Caki2 (cell line): Measurements from ENCODE around the gene TMEM18. TPM values are rescaled to one million over a fixed set of nuclear protein-coding genes. Genes with fewer than 3 reads are reported as not detected.
"Not testable (repeated sequence)": the region's sequence is repeated elsewhere in the genome, so short reads cannot be mapped to it uniquely, and the experiment has no call there.

Source experiments
- DNase-seq: peaks from one replicate; pipeline ENCODE4 v3.0.0-alpha.2; 2015; ENCODE audit warnings: low read depth
- in situ Hi-C: cut with HindIII; loops from 2 replicates; pipeline ENCODE4 v1.10.0; 2016; ENCODE audit warnings: low sequenced_read_pairs, low pct_unique_long_range_greater_than_20kb, mixed read lengths
- total RNA-seq: library from RNA; depleted of rRNA; stranded (reverse); fragments of >200 nt; shearing (Covaris generic); gene quantifications from 2 replicates; pipeline ENCODE4 v1.2.3, GENCODE V29; 2014; ENCODE audit warnings: low replicate concordance

The TMEM18 gene
- total RNA-seq, 1 experiment from 2014 or later = 31.3 TPM

GRCh38 chr2:696463-696862 is 19.3 kb upstream of the TMEM18 start:
- no peak for DNase-seq
- in situ Hi-C loops = no loop called here

DNA sequence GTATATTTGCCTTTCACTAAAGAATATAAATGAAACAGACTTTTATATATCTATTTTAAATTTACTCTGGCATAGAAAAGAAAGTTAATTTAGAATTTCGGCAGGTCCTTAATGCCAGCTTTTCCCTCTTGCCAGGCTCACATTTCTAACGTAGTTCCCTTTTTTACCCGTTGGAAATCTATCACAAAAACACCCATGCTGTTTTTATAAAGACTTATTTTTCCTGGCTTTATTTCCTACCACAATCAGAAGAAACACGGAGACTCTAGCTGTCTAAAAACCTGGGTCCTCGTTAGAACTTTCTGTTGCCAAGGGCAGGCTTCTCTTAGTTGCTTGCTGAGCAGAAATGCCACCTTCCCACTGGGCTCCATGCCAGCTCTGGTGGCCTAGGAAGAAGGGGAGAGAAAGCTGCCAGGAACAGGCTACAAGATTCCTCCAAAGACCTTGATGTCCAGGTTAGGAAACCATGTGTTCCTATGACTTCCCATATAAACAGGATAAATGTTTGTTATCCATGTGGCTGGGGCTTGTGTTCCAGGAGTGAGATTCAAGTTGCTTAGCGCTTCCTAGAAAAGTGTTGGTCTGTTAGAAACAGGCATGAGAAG is 17.8 kb upstream of the TMEM18 start:
- in situ Hi-C loops = no loop called here
- DNase-seq = no peak

DNA sequence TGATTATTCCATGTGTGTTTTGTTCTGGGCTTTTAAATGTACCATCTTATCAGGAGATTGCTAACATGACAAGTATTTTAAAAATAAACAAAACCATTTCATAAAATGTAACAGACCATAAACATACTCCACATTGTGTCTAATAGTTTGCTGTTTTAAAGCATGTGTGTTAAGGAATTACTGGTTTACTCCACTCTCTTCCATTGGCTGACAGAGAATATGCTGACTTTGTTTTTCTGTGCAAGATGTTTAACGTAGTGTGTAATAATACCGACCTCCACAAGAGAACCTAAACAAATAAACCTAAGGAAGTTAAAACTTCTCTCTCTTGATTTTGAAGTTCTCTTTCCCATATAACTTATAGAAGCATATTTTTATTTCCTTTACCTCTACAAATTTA is 17.0 kb upstream of the TMEM18 start:
- DNase-seq = no peak
- in situ Hi-C loops = no loop called here

DNA sequence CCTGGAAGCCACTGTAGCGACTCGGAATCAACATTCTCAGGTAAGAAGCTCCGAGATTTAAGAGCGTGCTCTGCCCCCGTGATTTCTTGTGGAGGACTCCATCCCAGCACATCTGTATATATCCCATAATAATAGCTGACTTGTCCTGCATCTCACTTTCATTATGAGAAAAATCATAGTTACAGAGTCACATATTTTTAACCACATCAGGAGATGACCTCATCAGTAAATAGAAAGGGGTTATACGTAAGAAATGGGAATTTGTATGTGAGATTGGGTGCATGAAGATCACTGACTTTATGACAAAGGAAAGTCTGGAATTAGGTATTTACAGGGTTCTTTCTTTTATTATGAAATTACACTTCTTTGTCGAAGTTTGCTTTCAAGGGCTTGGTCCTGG is 16.4 kb upstream of the TMEM18 start:
- DNase-seq = no peak
- in situ Hi-C loops = no loop called here

- in situ Hi-C loops = no loop called here
These were observed 15.6 kb upstream of the TMEM18 start for GRCh38 chr2:692767-693166.

GRCh38 chr2:691821-692761 is 14.9 kb upstream of the TMEM18 start:
- no peak for DNase-seq
- in situ Hi-C loops = no loop called here

More at GRCh38 chr2:692767-693166, 15.6 kb upstream of the TMEM18 start:
- no peak for DNase-seq

DNA sequence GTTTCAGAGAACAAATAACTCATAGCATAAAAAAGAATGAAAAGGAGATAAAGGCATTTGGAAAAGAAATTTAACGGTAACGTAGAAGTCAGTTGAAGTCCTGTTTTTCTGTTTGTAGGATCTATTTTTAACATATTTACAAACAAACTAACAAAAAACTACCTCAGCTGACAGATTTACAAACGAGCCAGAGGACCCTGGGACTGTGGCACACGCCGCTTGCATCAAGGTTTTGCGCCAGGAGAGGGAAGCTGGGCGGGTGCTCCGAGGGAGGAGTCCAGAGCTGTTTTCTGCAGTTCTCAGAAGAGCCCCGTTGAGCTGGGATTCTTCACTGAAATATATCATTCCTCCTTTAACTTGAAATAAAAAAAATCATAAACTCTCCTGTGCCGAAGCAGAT is 13.6 kb upstream of the TMEM18 start:
- no peak for DNase-seq
- in situ Hi-C loops = no loop called here

DNA sequence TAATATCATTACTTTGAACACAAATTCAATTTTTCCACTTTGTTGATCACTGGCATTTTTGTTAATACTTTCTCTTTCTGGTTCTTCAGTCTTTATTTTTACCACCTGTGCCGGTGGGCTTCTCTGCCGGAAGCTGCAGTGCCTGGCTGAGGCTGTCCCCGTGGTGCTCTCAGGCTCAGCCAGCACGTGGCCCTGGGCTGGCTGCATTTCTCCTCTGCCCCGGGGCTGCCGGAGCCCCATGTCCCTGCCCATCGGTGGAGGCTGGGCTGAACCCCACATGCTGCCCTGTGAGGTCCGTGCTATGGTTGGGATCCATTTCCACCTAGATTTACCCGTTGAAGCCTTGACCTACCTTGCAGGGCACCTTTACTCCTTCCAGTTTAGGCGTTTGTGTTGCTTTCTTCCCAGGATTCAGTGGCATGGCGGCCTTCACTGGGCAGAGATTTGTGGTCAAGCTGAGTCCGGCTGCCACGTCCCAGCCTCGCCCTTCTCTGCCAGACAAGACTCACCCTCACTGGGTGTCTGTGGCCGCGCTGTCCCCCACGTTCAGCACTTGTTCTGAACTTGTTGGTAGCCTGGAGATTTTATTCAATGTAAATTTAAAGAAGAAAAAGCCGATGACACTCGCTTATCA is 12.8 kb upstream of the TMEM18 start:
- in situ Hi-C loops = no loop called here
- DNase-seq = no peak

DNA sequence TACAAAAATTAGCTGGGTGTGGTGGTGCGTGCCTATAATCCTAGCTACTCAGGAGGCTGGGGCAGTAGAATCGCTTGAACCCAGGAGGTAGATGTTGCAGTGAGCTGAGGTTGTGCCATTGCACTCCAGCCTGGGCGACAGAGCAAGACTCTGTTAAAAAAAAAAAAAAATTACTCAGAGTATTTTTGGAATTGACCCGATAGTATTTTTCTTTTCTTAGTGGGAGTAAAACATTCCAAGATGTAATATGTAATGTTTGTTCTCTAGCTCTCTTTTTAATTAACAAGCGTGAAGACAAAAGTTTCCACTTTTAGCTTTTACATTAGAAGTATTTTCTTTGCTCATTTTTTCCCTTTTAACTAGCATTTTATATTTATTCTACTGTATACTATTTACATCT is 12.0 kb upstream of the TMEM18 start:
- in situ Hi-C loops = no loop called here
- no peak for DNase-seq

- in situ Hi-C loops = no loop called here
- no peak for DNase-seq
These were observed 11.4 kb upstream of the TMEM18 start for GRCh38 chr2:688504-689076.

- in situ Hi-C loops = no loop called here
- no peak for DNase-seq
These were observed 8.2 kb upstream of the TMEM18 start for GRCh38 chr2:685421-685820.

DNA sequence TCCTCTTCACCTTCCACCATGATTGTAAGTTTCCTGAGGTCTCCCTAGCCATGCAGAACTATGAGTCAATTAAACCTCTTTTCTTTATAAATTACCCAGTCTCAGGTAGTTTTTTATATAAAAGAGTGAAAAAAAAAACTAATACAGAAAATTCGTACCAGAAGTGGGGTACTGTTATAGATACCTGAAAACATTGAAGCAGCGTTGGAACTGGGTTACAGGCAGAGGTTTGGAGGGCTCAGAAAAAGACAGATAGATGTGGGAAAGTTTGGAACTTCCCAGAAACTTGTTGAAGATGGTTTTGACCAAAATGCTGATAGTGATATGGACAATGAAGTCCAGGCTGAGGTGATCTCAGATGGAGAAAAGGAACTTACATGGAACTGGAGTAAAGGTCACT is 7.7 kb upstream of the TMEM18 start:
- DNase-seq, in situ Hi-C loops: not testable (repeated sequence)

- in situ Hi-C loops = no loop called here
- DNase-seq = no peak
These were observed 5.0 kb upstream of the TMEM18 start for GRCh38 chr2:682226-682625.

DNA sequence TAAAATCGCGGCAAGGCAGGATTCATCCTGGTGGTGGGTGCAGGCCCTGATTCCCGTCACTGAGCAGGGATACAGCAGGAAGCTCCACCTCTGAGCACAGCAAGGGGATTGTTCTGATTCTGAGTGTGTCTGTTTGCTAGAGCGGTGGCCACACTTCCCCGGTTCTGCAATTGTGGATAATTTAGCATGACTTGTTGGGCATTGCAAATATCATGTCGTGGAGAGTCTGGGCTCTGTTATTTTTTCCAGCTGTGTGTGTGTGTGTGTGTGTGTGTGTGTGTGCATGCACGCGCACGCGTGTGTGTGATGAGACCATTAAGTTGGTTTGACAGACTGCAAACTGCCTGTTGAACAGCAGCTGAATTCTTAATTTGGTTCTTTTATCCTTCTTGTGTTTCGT is 4.1 kb upstream of the TMEM18 start:
- DNase-seq = no peak
- in situ Hi-C loops = no loop called here

DNA sequence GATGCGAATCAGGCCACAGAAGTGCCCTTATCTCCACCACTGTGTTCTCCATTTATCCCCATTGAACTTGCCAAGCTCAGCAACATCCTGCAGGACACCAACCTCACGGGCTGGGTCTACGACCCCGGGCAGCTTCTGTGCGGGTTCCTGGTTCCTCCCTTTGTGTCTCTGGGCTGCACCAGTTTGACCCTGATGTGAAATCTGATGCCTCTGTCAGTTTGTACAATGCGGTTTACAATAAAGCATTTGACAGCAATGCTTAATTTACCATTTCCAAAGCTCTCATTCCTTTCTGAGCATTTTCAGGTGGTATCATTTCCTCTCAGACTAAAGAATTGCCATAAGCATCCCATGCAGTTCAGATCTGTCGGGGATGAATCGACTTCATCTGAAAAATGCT is 3.3 kb upstream of the TMEM18 start:
- no peak for DNase-seq
- in situ Hi-C loops = no loop called here

- DNase-seq = no peak
- in situ Hi-C loops = no loop called here
These were observed 1.8 kb upstream of the TMEM18 start for GRCh38 chr2:678964-679363.

DNA sequence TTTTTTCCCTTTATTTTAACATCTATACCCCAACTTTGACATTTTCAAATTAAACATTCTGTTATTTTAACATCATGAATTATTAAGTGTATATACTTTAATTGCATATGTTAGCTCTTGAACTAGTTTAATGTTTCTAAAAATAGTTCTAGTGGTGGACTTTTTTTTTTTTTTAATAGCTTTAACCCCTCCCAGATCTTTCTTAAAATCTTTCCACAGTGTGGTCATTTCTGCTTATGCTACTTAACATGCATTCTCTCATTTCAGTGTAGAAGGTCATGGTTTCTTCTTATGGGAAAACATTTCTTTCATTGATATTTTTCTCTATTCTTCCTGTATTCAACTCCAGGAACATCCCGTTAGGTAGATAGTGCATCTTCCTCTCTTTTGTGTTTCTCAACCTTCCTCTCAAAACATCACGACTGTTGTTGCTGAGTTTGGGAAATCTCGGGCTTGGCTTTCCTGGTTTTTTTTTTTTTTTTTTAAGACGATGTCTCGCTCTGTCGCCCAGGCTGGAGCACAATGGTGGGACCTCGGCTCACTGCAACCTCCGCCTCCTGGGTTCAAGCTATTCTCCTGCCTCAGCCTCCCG is 849 bp upstream of the TMEM18 start:
- DNase-seq = no peak
- in situ Hi-C loops = no loop called here

- in situ Hi-C loops = no loop called here
These were observed 555 bp downstream of the TMEM18 start for GRCh38 chr2:676647-677055.

More at GRCh38 chr2:676647-677055, 555 bp downstream of the TMEM18 start:
- DNase-seq = peak; percentile 98
